SK-N-SH (cell line): ENCODE data around the gene MIA. TPM values are rescaled to one million over a fixed set of nuclear protein-coding genes. Genes with fewer than 3 reads are reported as not detected.

Source experiments
- CTCF ChIA-PET: fragments of 300-600, 350-600 bp; formaldehyde crosslinking; extraction: SDS; loops from one replicate; lab custom pipeline; 2021; lab: Yijun Ruan, JAX
- POLR2A ChIA-PET: fragments of 350-600 bp; sonication (Branson Sonifier 250); formaldehyde crosslinking; extraction: SDS; loops from one replicate; lab custom pipeline; 2020; ENCODE audit warnings: antibody characterized with exemption, inconsistent platforms; lab: Yijun Ruan, JAX
- DNase-seq: peaks from one replicate; pipeline ENCODE4 v3.0.0; 2012
- H2AFZ ChIP-seq: fragments of 200-600 bp; sonication (generic); 2 replicates; pipeline ENCODE4 v1.8.1; 2016; ENCODE audit warnings: antibody characterized with exemption, mild to moderate bottlenecking, low read depth
- H3F3A ChIP-seq: fragments of 200-600 bp; sonication (generic); replicated peaks from 2 replicates; pipeline ENCODE3; 2016; ENCODE audit warnings: antibody characterized with exemption, mild to moderate bottlenecking; ENCODE audit not compliant: insufficient read depth
- H3K27ac ChIP-seq, 2 experiments: fragments of 200-500 bp in 1 of 2; fragments of 200-600 bp in 1 of 2; sonication (Bioruptor generic) in 1 of 2; sonication (generic), shearing (Covaris generic) in 1 of 2; 2 replicates each; pipeline versions ENCODE4 v1.5.1 to v1.6.1; 2014 to 2016; ENCODE audit warnings: low read depth in 2 of 2, inconsistent platforms in 1 of 2, low read length in 1 of 2, mild to moderate bottlenecking in 1 of 2, mixed read lengths in 1 of 2
- H3K27me3 ChIP-seq: fragments of 200-600 bp; sonication (generic), shearing (Covaris generic); 2 replicates; pipeline ENCODE4 v1.6.1; 2016; ENCODE audit warnings: mixed run types; ENCODE audit not compliant: insufficient read depth
- H3K36me3 ChIP-seq, 2 experiments: fragments of 200-500 bp in 1 of 2; fragments of 200-600 bp in 1 of 2; sonication (Bioruptor generic) in 1 of 2; sonication (generic) in 1 of 2; replicated peaks in 1 of 2; 2 replicates each; pipeline versions ENCODE3 to v1.5.1; 2014 to 2016; ENCODE audit warnings: low read length in 1 of 2, mild to moderate bottlenecking in 1 of 2; ENCODE audit not compliant: insufficient read depth in 2 of 2, control insufficient read depth in 1 of 2
- H3K4me1 ChIP-seq, 2 experiments: fragments of 200-500 bp in 1 of 2; fragments of 200-600 bp in 1 of 2; sonication (Bioruptor generic) in 1 of 2; sonication (generic), shearing (Covaris generic) in 1 of 2; 2 replicates each; pipeline versions ENCODE4 v1.5.1 to v1.6.1; 2014 to 2016; ENCODE audit warnings: low read depth in 1 of 2, low read length in 1 of 2, mixed run types in 1 of 2; ENCODE audit not compliant: insufficient read depth in 2 of 2, control insufficient read depth in 1 of 2
- H3K4me2 ChIP-seq: fragments of 200-600 bp; sonication (generic), shearing (Covaris generic); 2 replicates; pipeline ENCODE4 v1.6.1; 2017; ENCODE audit warnings: mixed run types
- H3K4me3 ChIP-seq, 2 experiments: fragments of 200-500 bp in 1 of 2; fragments of 200-600 bp in 1 of 2; sonication (Bioruptor generic) in 1 of 2; sonication (generic), shearing (Covaris generic) in 1 of 2; 2 replicates each; pipeline versions ENCODE4 v1.5.1 to v1.8.1; 2014 to 2016; ENCODE audit warnings: low read depth in 2 of 2, inconsistent platforms in 1 of 2, low read length in 1 of 2, mild to moderate bottlenecking in 1 of 2, mixed read lengths in 1 of 2, moderate library complexity in 1 of 2
- H3K79me2 ChIP-seq: fragments of 200-600 bp; sonication (generic); 2 replicates; pipeline ENCODE4 v1.8.1; 2017; ENCODE audit warnings: mild to moderate bottlenecking; ENCODE audit not compliant: insufficient read depth
- H3K9ac ChIP-seq: fragments of 200-600 bp; sonication (generic); 2 replicates; pipeline ENCODE4 v1.6.1; 2017; ENCODE audit warnings: mixed run types
- H3K9me2 ChIP-seq: fragments of 200-600 bp; sonication (generic); 2 replicates; pipeline ENCODE4 v1.6.1; 2017; ENCODE audit warnings: mixed run types
- H3K9me3 ChIP-seq: fragments of 200-600 bp; sonication (generic); 2 replicates; pipeline ENCODE4 v1.6.1; 2017; ENCODE audit warnings: mixed run types, mild to moderate bottlenecking, moderate library complexity
- H4K20me1 ChIP-seq: fragments of 200-600 bp; sonication (generic); 2 replicates; pipeline ENCODE4 v1.6.1; 2017; ENCODE audit warnings: mild to moderate bottlenecking, mixed run types; ENCODE audit not compliant: insufficient read depth
- CHD2 ChIP-seq: fragments of 150-350 bp; IDR thresholded peaks from 2 replicates; pipeline ENCODE4 v1.6.1; 2018; ENCODE audit warnings: low read length; ENCODE audit not compliant: partially characterized antibody
- ELF1 ChIP-seq: IDR thresholded peaks from 2 replicates; pipeline ENCODE4 v1.4.0; 2012
- EP300 ChIP-seq, 2 experiments: IDR thresholded peaks; 2 replicates each; pipeline versions ENCODE4 v1.4.0 to v1.6.1; 2012; ENCODE audit warnings: borderline replicate concordance in 1 of 2, low read depth in 1 of 2, low read length in 1 of 2
- FOSL2 ChIP-seq: IDR thresholded peaks from 2 replicates; pipeline ENCODE4 v1.4.0; 2012; ENCODE audit warnings: low read depth, mild to moderate bottlenecking, moderate library complexity, borderline replicate concordance
- FOXJ3 ChIP-seq: sonication (generic); formaldehyde crosslinking; IDR thresholded peaks from 2 replicates; pipeline ENCODE4 v1.5.1; 2020; ENCODE audit warnings: mild to moderate bottlenecking, missing genetic modification reagents
- FOXM1 ChIP-seq: IDR thresholded peaks from 2 replicates; pipeline ENCODE4 v1.4.0; 2012; ENCODE audit warnings: low read depth, mild to moderate bottlenecking
- GABPA ChIP-seq: IDR thresholded peaks from 2 replicates; pipeline ENCODE4 v1.4.0; 2012; ENCODE audit warnings: low read depth, mild to moderate bottlenecking
- MAX ChIP-seq: IDR thresholded peaks from 2 replicates; pipeline ENCODE4 v1.4.0; 2012; ENCODE audit warnings: low read depth
- MXI1 ChIP-seq: IDR thresholded peaks from 2 replicates; pipeline ENCODE4 v1.6.1; 2012; ENCODE audit warnings: mild to moderate bottlenecking, low read depth, low read length, improper control_type of control experiment
- REST ChIP-seq: IDR thresholded peaks from 2 replicates; pipeline ENCODE4 v1.6.1; 2012; ENCODE audit warnings: mild to moderate bottlenecking, low read depth, low read length, moderate library complexity
- RFX5 ChIP-seq: IDR thresholded peaks from 2 replicates; pipeline ENCODE4 v1.6.1; 2012; ENCODE audit warnings: mild to moderate bottlenecking, improper control_type of control experiment, low read length
- SIN3A ChIP-seq: IDR thresholded peaks from 2 replicates; pipeline ENCODE4 v1.6.1; 2012; ENCODE audit warnings: low read depth, mild to moderate bottlenecking, low read length, moderate library complexity, borderline replicate concordance
- SMC3 ChIP-seq: IDR thresholded peaks from 2 replicates; pipeline ENCODE4 v1.6.1; 2012; ENCODE audit warnings: low read depth, low read length, improper control_type of control experiment
- TAF1 ChIP-seq: IDR thresholded peaks from 2 replicates; pipeline ENCODE4 v1.6.1; 2012; ENCODE audit warnings: low read depth, mild to moderate bottlenecking, low read length, moderate library complexity, borderline replicate concordance
- TCF12 ChIP-seq: IDR thresholded peaks from 2 replicates; pipeline ENCODE4 v1.4.0; 2012
- TEAD4 ChIP-seq: IDR thresholded peaks from 2 replicates; pipeline ENCODE4 v1.4.0; 2012; ENCODE audit warnings: mild to moderate bottlenecking, borderline replicate concordance; ENCODE audit not compliant: insufficient read depth
- USF2 ChIP-seq: fragments of 150-350 bp; IDR thresholded peaks from 2 replicates; pipeline ENCODE4 v1.6.1; 2017; ENCODE audit warnings: antibody characterized with exemption, low read length, low read depth, borderline replicate concordance
- WGBS: methylation state at CpG from one replicate; pipeline ENCODE4 v1.1.6; 2017; ENCODE audit warnings: low lambda C conversion rate; 5-methylcytosine and 5-hydroxymethylcytosine counted together
- polyA plus RNA-seq, 3 experiments: library from polyadenylated mRNA; depleted of rRNA; stranded (reverse); fragments of >200 nt; gene quantifications; 2 replicates each; pipeline ENCODE4 v1.2.3, GENCODE V29; 2012
- TF ChIP-seq, protein P1 (sequence below): IDR thresholded peaks from 2 replicates; pipeline ENCODE4 v1.4.0; 2012; ENCODE audit warnings: low read depth, borderline replicate concordance
- TF ChIP-seq, protein P2 (sequence below): fragments of 200-600 bp; sonication (generic); IDR thresholded peaks from 2 replicates; pipeline ENCODE4 v1.6.1; 2017; ENCODE audit warnings: antibody characterized with exemption, mild to moderate bottlenecking, moderate library complexity

The MIA gene
- polyA plus RNA-seq, 1 of the 3 experiments (the other 2 are of a cell fraction) = not detected

GRCh38 chr19:40755248-40755624 is 20.1 kb upstream of the MIA start:
- Histone ChIP-seq H3K9ac (no peak overlapping the region), H3K9me2 (no peaks in the 10 kb centered on the region), H3F3A (peaks cover 7% of the 10 kb centered on the region), H3K36me3 (peaks cover 21 to 39% of the 10 kb centered on the region in 2 experiments), H3K27me3 (no peaks in the 10 kb centered on the region), H4K20me1 (peaks cover 42% of the 10 kb centered on the region), H3K27ac (no peak overlapping the region), H3K4me1 (peaks cover 7 to 11% of the 10 kb centered on the region in 2 experiments; a peak in 2 of 4 replicates), H3K9me3 (no peaks in the 10 kb centered on the region), H3K4me3 (no peak overlapping the region), H3K4me2 (no peak overlapping the region), H3K79me2 (peaks cover 82% of the 10 kb centered on the region), H2AFZ (no peak overlapping the region)
- TF ChIP-seq, protein P1, sequence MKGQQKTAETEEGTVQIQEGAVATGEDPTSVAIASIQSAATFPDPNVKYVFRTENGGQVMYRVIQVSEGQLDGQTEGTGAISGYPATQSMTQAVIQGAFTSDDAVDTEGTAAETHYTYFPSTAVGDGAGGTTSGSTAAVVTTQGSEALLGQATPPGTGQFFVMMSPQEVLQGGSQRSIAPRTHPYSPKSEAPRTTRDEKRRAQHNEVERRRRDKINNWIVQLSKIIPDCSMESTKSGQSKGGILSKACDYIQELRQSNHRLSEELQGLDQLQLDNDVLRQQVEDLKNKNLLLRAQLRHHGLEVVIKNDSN = no peak
- TF ChIP-seq FOXM1 (no peak), TAF1 (no peak), MAX (no peak), ELF1 (no peak), RFX5 (no peak), TCF12 (no peak), SIN3A (no peak), TEAD4 (no peak), REST (no peak), USF2 (no peak), MXI1 (no peak), FOSL2 (no peak), SMC3 (no peak), CHD2 (no peak), FOXJ3 (CRISPR knock-in tag) (no peak), GABPA (no peak), EP300 (IDR thresholded peaks at IDR 0.05; ENCODE audit: borderline replicate concordance in 1 of 2, low read depth in 1 of 2, low read length in 1 of 2) (no peak)
- TF ChIP-seq, protein P2, sequence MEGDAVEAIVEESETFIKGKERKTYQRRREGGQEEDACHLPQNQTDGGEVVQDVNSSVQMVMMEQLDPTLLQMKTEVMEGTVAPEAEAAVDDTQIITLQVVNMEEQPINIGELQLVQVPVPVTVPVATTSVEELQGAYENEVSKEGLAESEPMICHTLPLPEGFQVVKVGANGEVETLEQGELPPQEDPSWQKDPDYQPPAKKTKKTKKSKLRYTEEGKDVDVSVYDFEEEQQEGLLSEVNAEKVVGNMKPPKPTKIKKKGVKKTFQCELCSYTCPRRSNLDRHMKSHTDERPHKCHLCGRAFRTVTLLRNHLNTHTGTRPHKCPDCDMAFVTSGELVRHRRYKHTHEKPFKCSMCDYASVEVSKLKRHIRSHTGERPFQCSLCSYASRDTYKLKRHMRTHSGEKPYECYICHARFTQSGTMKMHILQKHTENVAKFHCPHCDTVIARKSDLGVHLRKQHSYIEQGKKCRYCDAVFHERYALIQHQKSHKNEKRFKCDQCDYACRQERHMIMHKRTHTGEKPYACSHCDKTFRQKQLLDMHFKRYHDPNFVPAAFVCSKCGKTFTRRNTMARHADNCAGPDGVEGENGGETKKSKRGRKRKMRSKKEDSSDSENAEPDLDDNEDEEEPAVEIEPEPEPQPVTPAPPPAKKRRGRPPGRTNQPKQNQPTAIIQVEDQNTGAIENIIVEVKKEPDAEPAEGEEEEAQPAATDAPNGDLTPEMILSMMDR = no peak
- DNase-seq = no peak
- ChIA-PET CTCF (no interaction called here), POLR2A (no interaction called here)
- WGBS = 100% methylated on average over 3 of the region's 3 CpGs
